GM12801 (cell line): ENCODE measurements around the gene DOCK6.

Source experiments
- TF ChIP-seq, protein P1 (sequence below): IDR thresholded peaks from one replicate; pipeline ENCODE4 v1.5.1; 2011; ENCODE audit warnings: control low read depth; ENCODE audit not compliant: insufficient read length; ENCODE audit errors: extremely low read depth

DOCK6 gene

DNA sequence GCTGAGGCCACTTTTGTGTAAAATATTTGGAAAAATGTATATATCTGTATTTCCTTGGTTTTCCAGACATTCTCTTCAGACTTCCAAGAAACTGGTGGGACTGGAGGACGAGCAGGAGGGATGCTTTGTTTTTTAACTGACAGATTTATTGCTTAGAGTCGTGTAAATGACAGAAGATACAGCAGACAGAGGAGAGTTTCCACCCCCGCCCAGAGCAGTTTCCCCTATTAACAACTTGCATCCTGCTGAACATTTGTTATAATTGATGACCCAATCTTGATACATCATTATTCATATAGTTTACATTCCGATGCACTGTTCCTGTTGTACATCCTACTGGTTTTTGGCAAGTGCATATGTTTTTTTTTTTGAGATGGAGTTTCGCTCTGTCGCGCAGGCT lies 7.1 kb upstream of the DOCK6 start:
- TF ChIP-seq, protein P1, sequence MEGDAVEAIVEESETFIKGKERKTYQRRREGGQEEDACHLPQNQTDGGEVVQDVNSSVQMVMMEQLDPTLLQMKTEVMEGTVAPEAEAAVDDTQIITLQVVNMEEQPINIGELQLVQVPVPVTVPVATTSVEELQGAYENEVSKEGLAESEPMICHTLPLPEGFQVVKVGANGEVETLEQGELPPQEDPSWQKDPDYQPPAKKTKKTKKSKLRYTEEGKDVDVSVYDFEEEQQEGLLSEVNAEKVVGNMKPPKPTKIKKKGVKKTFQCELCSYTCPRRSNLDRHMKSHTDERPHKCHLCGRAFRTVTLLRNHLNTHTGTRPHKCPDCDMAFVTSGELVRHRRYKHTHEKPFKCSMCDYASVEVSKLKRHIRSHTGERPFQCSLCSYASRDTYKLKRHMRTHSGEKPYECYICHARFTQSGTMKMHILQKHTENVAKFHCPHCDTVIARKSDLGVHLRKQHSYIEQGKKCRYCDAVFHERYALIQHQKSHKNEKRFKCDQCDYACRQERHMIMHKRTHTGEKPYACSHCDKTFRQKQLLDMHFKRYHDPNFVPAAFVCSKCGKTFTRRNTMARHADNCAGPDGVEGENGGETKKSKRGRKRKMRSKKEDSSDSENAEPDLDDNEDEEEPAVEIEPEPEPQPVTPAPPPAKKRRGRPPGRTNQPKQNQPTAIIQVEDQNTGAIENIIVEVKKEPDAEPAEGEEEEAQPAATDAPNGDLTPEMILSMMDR = no peak

DNA sequence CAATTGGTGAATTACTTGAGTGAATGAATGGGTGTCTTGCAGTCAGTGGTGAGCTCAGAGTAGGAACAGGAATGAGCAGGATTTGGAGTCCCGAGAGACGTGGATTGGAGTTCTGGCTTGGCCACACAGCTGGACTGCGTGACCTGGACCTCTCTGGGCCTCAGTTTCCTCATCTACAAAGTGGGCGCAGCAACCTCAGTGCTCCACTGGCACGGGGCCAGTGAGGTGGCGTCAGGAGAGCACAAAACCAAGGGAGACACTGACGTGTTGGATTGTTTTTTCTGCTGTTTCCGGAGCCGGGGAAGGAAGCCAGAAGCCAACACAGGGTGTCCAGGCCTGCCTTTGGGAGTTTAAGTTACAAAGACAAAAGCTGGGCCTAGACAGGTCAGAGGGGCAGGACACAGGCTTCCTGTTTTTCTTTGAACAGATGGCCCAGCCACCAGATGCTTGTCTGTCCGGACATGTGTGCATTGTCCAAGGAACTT lies 6.5 kb upstream of the DOCK6 start:
- TF ChIP-seq, protein P1 = no peak

DNA sequence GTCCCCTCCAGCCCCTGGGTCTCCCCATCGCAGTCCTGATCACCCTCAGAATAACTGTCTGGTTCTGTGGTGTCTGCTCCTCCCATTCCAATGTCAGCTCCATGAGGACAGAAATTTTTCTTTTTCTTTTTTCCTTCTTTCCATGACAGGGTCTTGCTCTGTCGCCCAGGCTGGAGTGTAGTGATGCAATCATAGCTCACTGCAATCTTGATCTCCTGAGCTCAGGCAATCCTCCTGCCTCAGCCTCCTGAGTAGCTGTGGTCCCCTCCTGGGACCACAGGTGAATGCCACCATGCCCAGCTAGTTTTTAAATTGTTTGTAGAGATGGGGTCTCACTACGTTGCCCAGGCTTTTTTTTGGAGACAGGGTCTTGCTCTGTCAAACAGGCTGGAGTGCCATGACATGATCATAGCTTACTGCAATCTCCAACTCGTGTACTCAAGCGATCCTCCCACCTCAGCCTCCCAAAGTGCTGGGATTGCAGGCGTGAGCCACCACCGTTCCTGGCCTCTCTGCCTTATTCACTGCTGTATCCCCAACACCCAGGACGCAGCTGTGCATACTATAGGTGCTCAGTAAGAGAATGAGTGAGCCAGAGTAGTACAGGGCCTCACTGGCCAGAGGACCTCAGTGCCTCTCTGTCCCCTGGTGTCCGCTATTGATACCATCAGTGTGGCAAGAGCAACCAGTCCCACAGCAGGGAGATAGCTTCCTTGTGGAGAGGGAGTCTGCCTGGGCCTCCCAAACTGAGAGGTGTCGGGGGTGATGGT lies 5.2 kb upstream of the DOCK6 start:
- TF ChIP-seq, protein P1 = no peak

DNA sequence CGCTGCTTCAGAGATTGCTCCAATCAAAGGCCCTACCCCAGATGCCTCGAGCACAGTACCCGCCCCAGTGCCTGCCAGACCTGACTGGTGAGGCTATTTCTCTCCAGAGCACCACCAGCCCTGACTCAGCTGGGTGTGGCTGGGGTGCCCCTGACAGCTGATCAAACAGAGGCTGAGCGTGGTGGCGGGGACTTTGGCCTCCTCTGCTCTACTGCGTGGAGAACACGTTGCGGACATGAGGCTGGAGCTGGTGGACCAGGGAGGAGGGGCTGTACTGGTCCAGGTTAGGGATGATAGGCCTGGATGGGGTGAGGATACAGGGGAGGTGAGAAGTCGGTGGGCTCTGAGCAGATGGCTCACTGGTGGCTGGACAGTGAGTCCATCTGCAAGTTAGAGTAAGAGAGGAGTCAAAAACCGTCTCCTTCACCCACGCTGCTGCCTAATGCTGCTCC lies 3.5 kb upstream of the DOCK6 start:
- TF ChIP-seq, protein P1 = no peak

DNA sequence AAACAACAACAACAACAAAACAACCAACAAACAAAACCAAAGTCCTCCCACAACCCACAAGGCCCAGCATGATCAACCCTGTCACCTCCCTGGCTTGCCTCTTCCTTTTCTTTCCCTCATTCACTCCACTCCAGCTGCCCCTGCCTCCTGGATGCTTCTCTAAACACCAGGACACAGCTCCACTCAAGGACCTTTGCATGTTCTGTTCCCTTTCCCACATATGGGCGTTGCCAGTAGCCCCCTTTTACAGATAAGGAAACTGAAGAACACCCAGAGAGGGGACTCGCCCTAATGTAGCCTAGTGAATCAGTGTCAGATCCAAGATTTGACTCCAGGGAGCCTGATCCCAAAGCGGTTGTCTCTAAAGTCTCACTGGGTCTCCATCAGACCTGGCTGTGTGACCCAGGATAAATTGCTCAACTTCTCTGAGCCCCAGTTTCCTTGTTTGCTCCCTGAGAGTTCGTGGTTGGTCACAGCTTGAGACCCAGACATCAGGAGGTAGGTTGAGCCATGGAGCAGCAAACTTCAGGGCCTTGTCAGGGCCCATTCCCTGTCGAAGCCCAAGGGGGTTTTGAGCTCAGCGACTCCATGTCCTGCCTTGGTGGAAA lies 3.0 kb upstream of the DOCK6 start:
- TF ChIP-seq, protein P1 = no peak

DNA sequence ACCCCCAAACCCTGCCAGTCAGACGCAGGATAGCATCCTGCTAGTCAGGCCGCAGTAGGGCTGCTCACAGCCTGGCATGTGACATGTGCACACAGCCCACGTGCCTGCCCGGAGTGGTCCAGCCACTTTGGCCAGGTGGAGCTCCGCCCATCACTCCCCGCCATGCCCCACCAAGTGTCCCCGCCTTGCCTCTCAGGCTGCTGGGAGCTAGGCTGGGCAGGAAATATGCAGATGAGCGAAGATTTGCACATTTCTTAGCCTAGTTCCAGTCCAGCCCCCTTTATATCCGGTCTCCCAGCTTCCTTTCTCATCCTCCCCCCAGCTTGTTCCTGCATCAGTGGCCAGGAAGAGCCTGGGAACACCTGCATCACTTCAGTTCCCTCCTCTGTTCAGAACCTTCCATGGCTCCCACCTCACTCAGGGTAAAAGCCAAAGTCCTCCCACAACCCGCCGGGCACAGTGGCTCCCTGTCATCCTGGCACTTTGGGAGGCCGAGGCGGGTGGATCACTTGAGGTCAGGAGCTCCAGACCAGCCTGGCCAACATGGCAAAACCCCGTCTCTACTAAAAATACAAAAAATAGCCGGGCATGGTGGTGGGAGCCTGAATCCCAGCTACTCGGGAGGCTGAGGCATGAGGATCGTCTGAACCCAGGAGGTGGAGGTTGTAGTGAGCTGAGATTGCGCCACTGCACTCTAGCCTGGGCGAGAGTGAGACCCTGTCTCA lies 2.3 kb upstream of the DOCK6 start:
- TF ChIP-seq, protein P1 = no peak

DNA sequence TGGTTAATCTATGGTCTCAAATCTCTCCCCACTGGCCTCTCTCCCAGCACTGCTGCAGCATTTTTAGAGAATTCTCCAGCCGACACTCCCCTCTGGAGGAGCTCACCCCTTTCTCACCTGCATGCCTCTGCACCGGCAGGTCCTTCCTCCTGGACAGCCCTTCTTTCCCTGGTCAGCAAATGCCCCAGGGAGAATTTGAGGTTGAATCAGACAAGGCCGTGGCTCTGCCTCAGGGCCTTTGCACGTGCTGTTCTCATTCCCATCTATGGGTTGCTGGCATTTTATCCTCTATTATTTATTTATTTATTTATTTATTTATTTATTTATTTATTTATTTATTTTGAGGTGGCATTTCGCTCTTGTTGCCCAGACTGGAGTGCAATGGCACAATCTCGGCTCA lies 1.4 kb upstream of the DOCK6 start:
- TF ChIP-seq, protein P1 = no peak
